Measurements from ENCODE around the gene PCDHB15.
"Not testable (repeated sequence)": the region's sequence is repeated elsewhere in the genome, so short reads cannot be mapped to it uniquely, and the experiment has no call there.

PCDHB15 gene

DNA sequence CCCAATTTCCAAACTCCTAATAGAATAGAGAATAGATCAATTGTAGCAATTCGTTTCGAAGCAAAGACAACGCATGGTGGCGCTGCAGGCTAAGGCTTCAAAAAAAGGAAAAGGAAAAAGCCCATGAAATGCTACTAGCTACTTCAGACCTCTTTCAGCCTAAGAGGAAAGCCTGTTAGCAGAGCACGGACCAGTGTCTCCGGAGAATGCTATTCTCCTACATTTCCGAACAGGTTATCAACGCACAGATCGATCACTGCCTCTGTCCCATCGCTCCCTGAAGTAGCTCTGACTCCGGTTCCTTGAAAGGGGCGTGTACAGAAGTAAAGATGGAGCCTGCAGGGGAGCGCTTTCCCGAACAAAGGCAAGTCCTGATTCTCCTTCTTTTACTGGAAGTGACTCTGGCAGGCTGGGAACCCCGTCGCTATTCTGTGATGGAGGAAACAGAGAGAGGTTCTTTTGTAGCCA lies at the start of gene PCDHB15:
Gene PCDHB15, plus strand, starts transcription at position 146 of the 468 bp plus-strand sequence. Its CDS starts 184 bp downstream, at position 330.
- TF ChIP-seq, protein P1, sequence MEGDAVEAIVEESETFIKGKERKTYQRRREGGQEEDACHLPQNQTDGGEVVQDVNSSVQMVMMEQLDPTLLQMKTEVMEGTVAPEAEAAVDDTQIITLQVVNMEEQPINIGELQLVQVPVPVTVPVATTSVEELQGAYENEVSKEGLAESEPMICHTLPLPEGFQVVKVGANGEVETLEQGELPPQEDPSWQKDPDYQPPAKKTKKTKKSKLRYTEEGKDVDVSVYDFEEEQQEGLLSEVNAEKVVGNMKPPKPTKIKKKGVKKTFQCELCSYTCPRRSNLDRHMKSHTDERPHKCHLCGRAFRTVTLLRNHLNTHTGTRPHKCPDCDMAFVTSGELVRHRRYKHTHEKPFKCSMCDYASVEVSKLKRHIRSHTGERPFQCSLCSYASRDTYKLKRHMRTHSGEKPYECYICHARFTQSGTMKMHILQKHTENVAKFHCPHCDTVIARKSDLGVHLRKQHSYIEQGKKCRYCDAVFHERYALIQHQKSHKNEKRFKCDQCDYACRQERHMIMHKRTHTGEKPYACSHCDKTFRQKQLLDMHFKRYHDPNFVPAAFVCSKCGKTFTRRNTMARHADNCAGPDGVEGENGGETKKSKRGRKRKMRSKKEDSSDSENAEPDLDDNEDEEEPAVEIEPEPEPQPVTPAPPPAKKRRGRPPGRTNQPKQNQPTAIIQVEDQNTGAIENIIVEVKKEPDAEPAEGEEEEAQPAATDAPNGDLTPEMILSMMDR (conservative IDR thresholded peaks at IDR 0.05): peak; percentile 35
- no peak for TF ChIP-seq ZFX (IDR thresholded peaks at IDR 0.05)

DNA sequence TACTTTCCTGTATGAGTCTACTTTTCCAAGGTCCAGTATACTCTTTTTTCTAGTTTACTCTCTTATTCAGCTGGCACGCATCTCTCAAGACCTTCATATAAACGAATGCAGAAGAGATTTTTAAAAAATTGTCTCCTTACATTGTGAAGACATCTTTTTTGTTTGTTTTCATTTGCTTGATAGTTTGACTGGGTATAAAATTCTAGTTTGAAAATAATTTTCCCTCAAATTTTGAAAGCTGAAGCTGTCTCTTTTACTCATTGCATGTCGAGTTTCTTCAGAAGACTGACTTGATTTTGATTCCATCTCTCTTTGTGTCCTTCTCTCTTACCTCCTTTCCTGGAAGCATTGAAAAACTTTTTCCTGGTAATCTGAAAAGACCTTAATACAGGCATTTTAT lies 48.8 kb upstream of the PCDHB15 start:
- no peak overlapping the region for H3K27ac ChIP-seq
- TF ChIP-seq, protein P1 (conservative IDR thresholded peaks at IDR 0.05): no peak
- TF ChIP-seq ZFX (IDR thresholded peaks at IDR 0.05): no peak

More for the DNA sequence above, at the start of gene PCDHB15:
- no peak within 1 kb of the TSS for H3K27ac ChIP-seq

DNA sequence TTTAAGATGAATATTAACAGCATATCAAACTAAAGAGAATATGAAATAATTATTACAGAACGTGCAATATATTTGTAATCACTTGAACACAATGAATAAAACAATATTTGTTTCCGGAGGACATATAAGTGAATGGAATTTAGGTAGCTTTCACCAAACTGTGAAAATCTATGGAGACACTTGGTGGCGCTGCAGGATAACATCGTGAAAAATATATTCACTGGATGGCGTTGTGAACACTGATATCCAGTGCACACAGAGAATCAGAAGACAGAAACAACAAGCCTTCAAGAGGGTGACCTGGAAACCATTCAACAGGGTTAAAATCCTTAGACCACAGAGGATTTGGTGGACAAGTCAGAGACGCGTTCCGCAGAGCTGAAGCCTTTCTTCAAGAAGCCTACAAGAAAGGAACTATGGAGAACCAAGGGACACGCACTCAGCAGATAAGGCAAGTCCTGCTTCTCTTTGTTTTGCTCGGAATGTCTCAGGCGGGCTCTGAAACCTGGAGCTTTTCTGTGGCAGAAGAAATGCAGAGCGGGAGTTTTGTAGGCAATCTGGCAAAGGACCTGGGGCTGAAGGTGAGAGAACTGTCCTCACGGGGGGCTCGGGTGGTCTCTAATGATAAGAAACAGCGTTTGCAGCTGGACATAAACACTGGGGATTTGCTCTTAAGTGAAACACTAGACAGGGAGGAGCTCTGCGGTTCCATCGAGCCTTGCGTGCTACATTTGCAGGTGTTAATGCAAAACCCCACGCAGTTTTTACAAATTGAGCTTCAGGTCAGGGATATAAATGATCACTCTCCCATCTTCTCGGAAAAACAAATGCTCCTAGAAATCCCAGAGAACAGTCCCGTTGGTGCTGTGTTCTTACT lies 45.6 kb upstream of the PCDHB15 start, which contains the start of gene PCDHB11:
Gene PCDHB11, plus strand, starts transcription at position 269 of the 877 bp plus-strand sequence. Its CDS starts 148 bp downstream, at position 417.
- H3K27ac ChIP-seq: no peak within 1 kb of the TSS
- TF ChIP-seq ZFX (IDR thresholded peaks at IDR 0.05): no peak
- TF ChIP-seq, protein P1 (conservative IDR thresholded peaks at IDR 0.05): peak; percentile 45

DNA sequence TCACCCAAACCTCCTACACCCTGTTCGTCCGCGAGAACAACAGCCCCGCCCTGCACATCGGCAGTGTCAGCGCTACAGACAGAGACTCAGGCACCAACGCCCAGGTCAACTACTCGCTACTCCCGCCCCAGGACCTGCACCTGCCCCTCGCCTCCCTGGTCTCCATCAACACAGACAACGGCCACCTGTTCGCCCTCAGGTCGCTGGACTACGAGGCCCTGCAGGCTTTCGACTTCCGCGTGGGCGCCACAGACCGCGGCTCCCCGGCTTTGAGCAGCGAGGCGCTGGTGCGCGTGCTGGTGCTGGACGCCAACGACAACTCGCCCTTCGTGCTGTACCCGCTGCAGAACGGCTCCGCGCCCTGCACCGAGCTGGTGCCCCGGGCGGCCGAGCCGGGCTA lies 44.1 kb upstream of the PCDHB15 start:
- H3K27ac ChIP-seq: not testable (repeated sequence)

DNA sequence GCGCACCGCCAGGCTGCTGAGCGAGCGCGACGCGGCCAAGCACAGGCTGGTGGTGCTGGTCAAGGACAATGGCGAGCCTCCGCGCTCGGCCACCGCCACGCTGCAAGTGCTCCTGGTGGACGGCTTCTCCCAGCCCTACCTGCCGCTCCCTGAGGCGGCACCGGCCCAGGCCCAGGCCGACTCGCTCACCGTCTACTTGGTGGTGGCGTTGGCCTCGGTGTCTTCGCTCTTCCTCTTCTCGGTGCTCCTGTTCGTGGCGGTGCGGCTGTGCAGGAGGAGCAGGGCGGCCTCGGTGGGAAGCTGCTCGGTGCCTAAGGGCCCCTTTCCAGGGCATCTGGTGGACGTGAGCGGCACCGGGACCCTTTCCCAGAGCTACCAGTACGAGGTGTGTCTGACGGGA lies 43.5 kb upstream of the PCDHB15 start:
- not testable (repeated sequence) for H3K27ac ChIP-seq

DNA sequence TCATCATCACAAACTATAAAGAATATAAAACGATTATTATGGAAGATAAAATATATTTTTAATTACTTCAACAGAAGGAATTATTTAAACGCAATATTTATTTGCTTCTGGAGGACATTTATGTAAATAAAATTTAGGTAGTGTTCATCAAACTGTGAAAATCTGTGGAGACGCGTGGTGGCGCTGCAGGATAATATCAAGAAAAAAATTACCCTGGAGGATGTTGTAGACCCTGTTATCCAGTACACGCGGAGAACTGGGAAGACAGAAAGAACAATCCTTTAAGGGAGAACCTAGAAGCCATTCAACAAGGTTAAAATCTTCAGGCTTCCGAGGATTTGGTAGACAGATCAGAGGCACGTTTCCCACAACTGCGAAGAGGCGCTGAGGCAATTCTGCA lies 36.7 kb upstream of the PCDHB15 start, which contains the start of gene PCDHB12:
Gene PCDHB12, plus strand, starts transcription at position 242 of the 400 bp plus-strand sequence. CDS start 189 bp downstream, outside the sequence.
- no peak within 1 kb of the TSS for H3K27ac ChIP-seq
- no peak for TF ChIP-seq ZFX (IDR thresholded peaks at IDR 0.05)
- TF ChIP-seq, protein P1 (conservative IDR thresholded peaks at IDR 0.05): peak; percentile 48

DNA sequence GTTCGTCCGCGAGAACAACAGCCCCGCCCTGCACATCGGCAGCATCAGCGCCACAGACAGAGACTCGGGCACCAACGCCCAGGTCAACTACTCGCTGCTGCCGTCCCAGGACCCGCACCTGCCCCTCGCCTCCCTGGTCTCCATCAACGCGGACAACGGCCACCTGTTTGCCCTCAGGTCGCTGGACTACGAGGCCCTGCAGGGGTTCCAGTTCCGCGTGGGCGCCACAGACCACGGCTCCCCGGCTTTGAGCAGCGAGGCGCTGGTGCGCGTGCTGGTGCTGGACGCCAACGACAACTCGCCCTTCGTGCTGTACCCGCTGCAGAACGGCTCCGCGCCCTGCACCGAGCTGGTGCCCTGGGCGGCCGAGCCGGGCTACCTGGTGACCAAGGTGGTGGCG lies 34.9 kb upstream of the PCDHB15 start:
- H3K27ac ChIP-seq: not testable (repeated sequence)

DNA sequence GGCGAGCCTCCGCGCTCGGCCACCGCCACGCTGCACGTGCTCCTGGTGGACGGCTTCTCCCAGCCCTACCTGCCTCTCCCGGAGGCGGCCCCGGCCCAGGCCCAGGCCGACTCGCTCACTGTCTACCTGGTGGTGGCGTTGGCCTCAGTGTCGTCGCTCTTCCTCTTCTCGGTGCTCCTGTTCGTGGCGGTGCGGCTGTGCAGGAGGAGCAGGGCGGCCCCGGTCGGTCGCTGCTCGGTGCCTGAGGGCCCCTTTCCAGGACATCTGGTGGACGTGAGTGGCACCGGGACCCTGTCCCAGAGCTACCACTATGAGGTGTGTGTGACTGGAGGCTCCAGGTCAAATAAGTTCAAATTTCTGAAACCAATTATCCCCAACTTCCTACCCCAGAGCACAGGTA lies 34.3 kb upstream of the PCDHB15 start:
- not testable (repeated sequence) for H3K27ac ChIP-seq

DNA sequence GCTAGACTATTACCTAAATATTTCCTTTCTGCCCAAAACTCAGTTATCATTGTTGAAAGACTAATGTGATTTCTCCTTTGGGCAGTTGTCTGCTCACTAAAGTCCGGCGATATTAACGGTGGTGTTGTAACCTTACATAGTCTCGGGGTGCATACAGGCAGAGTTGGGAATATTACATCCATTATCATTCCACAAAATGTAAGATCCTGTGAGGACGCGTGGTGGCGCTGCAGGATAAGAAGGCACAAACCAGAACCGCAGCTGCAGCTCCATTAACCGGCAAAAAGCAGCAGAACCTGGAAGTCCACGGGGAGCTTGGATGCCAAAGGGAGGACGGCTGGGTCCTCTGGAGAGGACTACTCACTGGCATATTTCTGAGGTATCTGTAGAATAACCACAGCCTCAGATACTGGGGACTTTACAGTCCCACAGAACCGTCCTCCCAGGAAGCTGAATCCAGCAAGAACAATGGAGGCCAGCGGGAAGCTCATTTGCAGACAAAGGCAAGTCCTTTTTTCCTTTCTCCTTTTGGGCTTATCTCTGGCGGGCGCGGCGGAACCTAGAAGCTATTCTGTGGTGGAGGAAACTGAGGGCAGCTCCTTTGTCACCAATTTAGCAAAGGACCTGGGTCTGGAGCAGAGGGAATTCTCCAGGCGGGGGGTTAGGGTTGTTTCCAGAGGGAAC lies 31.4 kb upstream of the PCDHB15 start, which contains the start of gene PCDHB13:
Gene PCDHB13, plus strand, starts transcription at position 264 of the 684 bp plus-strand sequence. Its CDS starts 205 bp downstream, at position 469.
- not testable (repeated sequence) for H3K27ac ChIP-seq
- TF ChIP-seq, protein P1 (conservative IDR thresholded peaks at IDR 0.05): peak; percentile 70

DNA sequence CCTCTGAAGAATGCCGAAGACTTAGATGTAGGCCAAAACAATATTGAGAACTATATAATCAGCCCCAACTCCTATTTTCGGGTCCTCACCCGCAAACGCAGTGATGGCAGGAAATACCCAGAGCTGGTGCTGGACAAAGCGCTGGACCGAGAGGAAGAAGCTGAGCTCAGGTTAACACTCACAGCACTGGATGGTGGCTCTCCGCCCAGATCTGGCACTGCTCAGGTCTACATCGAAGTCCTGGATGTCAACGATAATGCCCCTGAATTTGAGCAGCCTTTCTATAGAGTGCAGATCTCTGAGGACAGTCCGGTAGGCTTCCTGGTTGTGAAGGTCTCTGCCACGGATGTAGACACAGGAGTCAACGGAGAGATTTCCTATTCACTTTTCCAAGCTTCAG lies 30.6 kb upstream of the PCDHB15 start:
- not testable (repeated sequence) for H3K27ac ChIP-seq

DNA sequence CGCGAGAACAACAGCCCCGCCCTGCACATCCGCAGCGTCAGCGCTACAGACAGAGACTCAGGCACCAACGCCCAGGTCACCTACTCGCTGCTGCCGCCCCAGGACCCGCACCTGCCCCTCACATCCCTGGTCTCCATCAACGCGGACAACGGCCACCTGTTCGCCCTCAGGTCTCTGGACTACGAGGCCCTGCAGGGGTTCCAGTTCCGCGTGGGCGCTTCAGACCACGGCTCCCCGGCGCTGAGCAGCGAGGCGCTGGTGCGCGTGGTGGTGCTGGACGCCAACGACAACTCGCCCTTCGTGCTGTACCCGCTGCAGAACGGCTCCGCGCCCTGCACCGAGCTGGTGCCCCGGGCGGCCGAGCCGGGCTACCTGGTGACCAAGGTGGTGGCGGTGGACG lies 29.7 kb upstream of the PCDHB15 start:
- not testable (repeated sequence) for H3K27ac ChIP-seq

DNA sequence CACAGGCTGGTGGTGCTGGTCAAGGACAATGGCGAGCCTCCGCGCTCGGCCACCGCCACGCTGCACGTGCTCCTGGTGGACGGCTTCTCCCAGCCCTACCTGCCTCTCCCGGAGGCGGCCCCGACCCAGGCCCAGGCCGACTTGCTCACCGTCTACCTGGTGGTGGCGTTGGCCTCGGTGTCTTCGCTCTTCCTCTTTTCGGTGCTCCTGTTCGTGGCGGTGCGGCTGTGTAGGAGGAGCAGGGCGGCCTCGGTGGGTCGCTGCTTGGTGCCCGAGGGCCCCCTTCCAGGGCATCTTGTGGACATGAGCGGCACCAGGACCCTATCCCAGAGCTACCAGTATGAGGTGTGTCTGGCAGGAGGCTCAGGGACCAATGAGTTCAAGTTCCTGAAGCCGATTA lies 29.2 kb upstream of the PCDHB15 start:
- H3K27ac ChIP-seq: not testable (repeated sequence)

Measured in C4-2B (cell line).